ENCODE measurements around the gene CRHR1.

The CRHR1 gene

DNA sequence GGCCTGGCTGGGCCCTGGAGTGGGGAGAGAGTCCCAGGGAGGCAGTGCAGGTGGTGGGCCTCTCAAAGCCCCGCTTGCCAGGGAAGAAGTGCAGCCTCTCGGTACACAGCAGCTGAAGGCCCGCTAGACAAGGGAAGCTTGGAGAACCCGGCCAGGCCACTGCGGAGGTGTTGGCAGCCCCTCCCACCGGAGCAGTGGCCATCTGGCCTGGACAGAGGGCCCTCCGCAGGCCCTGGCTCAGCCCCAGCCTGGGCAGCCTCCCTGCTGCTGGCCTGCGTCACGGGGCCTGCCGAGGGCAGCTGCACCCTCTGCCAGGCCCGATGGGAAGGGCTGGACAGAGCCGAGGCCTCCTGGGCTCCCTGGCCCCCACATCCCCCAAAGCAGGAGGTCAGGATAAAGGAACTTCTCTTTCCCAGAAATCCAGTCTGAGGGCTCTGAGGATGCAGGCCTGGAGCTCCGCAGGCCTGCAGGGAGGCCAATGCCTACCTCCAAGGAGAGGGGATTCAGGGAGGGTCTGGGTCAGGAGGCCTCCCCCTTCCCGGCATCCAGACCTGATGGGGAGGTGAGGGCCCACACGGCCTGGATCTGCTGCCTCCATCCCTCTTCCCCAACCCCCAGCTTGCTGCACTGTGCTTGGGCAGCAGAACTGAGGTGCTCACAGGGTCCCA, 64.9 kb downstream of the CRHR1 start:
- no peak overlapping the region for H3K27ac ChIP-seq (ENCODE audit: insufficient read depth, low read depth, low read length, poor library complexity, severe bottlenecking)
- H3K4me1 ChIP-seq (ENCODE audit: control insufficient read depth, insufficient read depth, low read length), result no peaks in the 10 kb centered on the region
- peaks cover 5% of the 10 kb centered on the region for H3K27me3 ChIP-seq (ENCODE audit: control insufficient read depth, insufficient read depth, low read length, poor library complexity, severe bottlenecking)
- no peaks in the 10 kb centered on the region for H3K36me3 ChIP-seq (ENCODE audit: control insufficient read depth, insufficient read depth, low read length)
- H3K9me3 ChIP-seq (ENCODE audit: control insufficient read depth, low read length), result no peaks in the 10 kb centered on the region
- H3K4me3 ChIP-seq (ENCODE audit: insufficient read depth, low read depth, low read length), result no peak overlapping the region
- 86% methylated on average over 15 of the region's 15 CpGs for WGBS, 2 experiments

DNA sequence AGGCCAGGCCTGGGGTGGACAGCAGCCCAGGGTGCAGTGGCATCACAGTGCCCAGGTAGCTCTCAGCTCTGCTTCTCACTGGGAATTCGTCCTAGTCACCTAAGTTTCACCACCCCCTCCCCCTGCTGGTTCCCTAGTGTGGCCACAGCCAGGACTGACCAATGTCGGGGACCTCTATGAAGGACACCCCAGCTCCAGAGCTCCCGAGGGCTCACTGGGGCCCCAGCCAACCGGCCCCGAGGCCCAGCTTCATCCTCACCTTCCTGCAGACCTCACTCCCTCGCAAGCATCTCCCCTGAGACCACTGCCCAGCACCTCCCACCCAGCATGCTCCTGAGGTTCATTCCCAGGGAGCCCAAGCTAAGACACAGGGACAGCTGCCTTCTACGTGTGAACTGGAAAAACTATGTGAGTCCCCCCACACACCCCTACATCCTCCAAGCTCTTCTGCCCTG, 65.4 kb downstream of the CRHR1 start:
- peaks cover 5% of the 10 kb centered on the region for H3K27me3 ChIP-seq (ENCODE audit: control insufficient read depth, insufficient read depth, low read length, poor library complexity, severe bottlenecking)
- no peak overlapping the region for H3K4me3 ChIP-seq (ENCODE audit: insufficient read depth, low read depth, low read length)
- no peak overlapping the region for H3K27ac ChIP-seq (ENCODE audit: insufficient read depth, low read depth, low read length, poor library complexity, severe bottlenecking)
- 88% methylated on average over 7 of the region's 7 CpGs for WGBS, 2 experiments
- H3K9me3 ChIP-seq (ENCODE audit: control insufficient read depth, low read length), result no peaks in the 10 kb centered on the region
- H3K36me3 ChIP-seq (ENCODE audit: control insufficient read depth, insufficient read depth, low read length), result no peaks in the 10 kb centered on the region
- H3K4me1 ChIP-seq (ENCODE audit: control insufficient read depth, insufficient read depth, low read length), result no peaks in the 10 kb centered on the region

DNA sequence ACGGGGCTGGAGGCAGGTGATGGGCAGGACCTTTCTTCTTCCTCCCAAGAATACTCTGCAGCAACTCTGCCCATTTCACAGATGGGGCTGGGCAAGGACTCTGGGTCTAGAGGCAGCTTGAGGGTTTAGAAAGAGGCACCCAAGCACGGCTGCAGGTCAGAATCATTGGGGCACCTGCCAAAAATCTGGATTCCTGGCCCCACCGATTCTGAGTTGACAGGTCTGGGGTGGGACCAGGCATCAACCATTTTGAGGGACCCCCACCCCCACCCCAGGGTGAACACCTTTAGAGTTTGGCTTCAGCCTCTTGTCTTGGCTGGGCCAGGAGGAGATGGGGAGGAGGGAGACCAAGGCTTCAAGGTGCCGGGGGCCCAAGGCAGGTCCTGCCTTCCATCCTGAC, 65.9 kb downstream of the CRHR1 start:
- Histone ChIP-seq H3K4me3 (ENCODE audit: insufficient read depth, low read depth, low read length) (no peak overlapping the region), H3K27ac (ENCODE audit: insufficient read depth, low read depth, low read length, poor library complexity, severe bottlenecking) (no peak overlapping the region), H3K4me1 (ENCODE audit: control insufficient read depth, insufficient read depth, low read length) (no peaks in the 10 kb centered on the region), H3K36me3 (ENCODE audit: control insufficient read depth, insufficient read depth, low read length) (no peaks in the 10 kb centered on the region), H3K9me3 (ENCODE audit: control insufficient read depth, low read length) (no peaks in the 10 kb centered on the region), H3K27me3 (ENCODE audit: control insufficient read depth, insufficient read depth, low read length, poor library complexity, severe bottlenecking) (peaks cover 5% of the 10 kb centered on the region)
- 88 to 91% methylated on average over 4 of the region's 4 CpGs for WGBS, 2 experiments

DNA sequence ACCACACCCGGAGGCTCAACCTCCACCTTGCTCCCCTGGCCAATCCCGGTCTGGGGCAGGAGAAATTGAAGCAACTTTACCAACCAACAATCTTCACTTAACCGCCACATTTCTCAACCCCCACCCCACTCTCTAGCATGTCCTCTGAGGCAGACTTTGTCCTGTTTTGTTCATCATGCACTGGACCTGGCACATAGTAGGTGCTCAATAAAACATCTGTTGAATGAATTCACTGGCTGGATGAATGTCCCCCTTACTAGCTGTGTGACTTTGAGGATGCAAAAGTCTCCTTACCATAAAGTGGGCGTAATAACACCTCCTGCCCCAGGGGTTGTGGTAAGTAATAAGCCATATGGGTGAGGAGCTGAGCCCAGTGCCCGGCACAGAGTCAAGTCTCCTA, 66.3 kb downstream of the CRHR1 start:
- Histone ChIP-seq H3K36me3 (ENCODE audit: control insufficient read depth, insufficient read depth, low read length) (no peaks in the 10 kb centered on the region), H3K27ac (ENCODE audit: insufficient read depth, low read depth, low read length, poor library complexity, severe bottlenecking) (no peak overlapping the region), H3K4me3 (ENCODE audit: insufficient read depth, low read depth, low read length) (no peak overlapping the region), H3K4me1 (ENCODE audit: control insufficient read depth, insufficient read depth, low read length) (no peaks in the 10 kb centered on the region), H3K9me3 (ENCODE audit: control insufficient read depth, low read length) (no peaks in the 10 kb centered on the region), H3K27me3 (ENCODE audit: control insufficient read depth, insufficient read depth, low read length, poor library complexity, severe bottlenecking) (peaks cover 5% of the 10 kb centered on the region)
- 92 to 93% methylated on average over 5 of the region's 5 CpGs for WGBS, 2 experiments

DNA sequence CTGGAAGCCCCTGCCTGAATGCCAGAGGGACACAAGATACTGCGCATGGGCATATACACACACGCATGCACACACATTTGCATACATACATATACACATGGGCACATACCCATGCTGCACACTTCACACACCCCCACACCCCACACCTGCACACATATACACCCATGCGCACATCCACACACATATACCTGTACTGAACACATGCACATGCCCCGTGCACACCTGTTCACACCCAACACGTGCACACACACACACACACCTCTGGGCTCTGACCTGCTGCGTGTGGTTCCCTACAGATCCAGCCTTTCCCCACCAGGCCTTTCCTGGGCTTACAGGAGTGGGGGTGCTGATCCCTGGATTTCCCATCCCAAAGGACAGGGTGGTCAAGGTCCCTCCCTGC, 66.9 kb downstream of the CRHR1 start:
- Histone ChIP-seq H3K4me3 (ENCODE audit: insufficient read depth, low read depth, low read length) (no peak overlapping the region), H3K4me1 (ENCODE audit: control insufficient read depth, insufficient read depth, low read length) (no peaks in the 10 kb centered on the region), H3K27ac (ENCODE audit: insufficient read depth, low read depth, low read length, poor library complexity, severe bottlenecking) (no peak overlapping the region), H3K9me3 (ENCODE audit: control insufficient read depth, low read length) (no peaks in the 10 kb centered on the region), H3K27me3 (ENCODE audit: control insufficient read depth, insufficient read depth, low read length, poor library complexity, severe bottlenecking) (peaks cover 5% of the 10 kb centered on the region), H3K36me3 (ENCODE audit: control insufficient read depth, insufficient read depth, low read length) (no peaks in the 10 kb centered on the region)
- WGBS, 2 experiments, result 82 to 83% methylated on average over 6 of the region's 6 CpGs

DNA sequence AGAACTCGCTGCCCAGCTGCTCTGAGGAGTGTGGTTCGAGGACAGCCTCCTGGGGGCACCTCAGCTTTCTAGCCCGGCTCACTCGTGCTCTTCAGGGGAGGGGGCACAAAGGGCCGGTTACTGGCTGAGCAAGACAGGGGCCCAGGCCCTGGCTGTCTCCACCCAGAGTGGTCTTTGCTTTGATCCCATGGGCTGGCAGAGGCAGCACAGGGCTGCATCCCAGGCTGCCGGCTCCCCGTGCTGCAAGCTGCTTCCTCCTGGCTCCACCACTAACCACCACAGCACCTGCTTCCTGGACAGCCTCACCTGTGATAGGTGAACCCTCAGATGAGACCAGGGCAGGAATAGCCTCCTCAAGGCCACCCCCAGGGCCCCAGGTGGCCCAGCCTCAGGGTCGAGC, 67.3 kb downstream of the CRHR1 start:
- H3K9me3 ChIP-seq (ENCODE audit: control insufficient read depth, low read length), result no peaks in the 10 kb centered on the region
- H3K36me3 ChIP-seq (ENCODE audit: control insufficient read depth, insufficient read depth, low read length), result no peaks in the 10 kb centered on the region
- no peak overlapping the region for H3K4me3 ChIP-seq (ENCODE audit: insufficient read depth, low read depth, low read length)
- no peaks in the 10 kb centered on the region for H3K4me1 ChIP-seq (ENCODE audit: control insufficient read depth, insufficient read depth, low read length)
- H3K27ac ChIP-seq (ENCODE audit: insufficient read depth, low read depth, low read length, poor library complexity, severe bottlenecking), result no peak overlapping the region
- H3K27me3 ChIP-seq (ENCODE audit: control insufficient read depth, insufficient read depth, low read length, poor library complexity, severe bottlenecking), result peaks cover 5% of the 10 kb centered on the region
- WGBS, 2 experiments, result 61 to 67% methylated on average over 8 of the region's 8 CpGs

DNA sequence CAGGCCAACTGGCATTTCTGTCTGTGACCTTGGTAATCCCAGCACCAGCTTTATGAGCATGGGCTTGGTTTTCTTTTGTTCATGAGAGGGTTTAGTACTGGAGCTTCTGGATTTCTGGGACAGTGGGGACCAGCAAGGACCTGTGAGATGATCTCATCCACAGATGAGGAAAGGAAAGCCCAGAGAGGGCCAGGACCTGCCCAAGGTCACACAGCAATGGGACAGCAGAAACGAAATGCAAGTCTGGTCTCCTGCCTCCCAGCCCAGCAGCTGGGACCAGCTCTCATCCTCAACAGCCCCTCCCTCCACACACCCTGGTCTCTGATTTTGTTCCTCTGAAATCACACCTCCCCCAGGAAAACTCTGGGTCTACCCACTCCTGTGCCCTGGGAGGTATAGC, 67.8 kb downstream of the CRHR1 start:
- WGBS, 2 experiments, result 90 to 100% methylated on average over 1 of the region's 1 CpG

DNA sequence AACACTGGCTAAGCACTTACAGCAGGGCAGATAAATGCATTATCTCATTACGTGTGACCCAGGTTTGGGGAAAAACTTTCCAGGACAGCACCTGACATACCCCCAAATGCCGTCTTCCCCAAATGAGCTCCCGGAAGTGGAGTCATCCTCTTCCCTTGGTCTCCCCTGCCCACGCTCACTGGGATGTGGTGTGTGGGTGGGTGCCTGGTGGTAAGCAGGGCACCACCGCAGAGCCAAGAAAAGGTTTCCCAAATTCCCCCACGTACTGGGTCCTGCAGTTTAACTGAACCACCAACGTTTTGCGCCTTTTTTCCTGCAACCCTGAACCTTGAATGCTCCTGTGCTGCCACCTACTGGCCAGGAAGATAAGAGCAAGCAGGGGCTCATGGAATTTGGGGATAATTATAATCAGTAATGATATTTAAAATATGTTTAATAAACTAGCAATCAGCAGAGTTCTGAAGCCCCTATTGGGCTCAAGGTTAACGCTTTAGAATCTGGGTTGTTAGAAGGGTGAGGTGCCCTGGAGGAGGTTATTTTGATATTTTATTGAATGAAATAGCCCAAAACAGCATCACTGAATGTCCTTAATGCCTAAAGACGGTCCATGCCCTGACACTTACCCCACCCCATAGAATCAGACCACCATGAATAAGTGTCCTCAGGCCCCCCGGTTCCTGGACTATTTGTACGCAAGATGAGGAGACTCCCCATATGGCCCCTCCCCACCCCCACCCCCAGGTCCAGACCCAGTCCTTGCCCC, 68.6 kb downstream of the CRHR1 start:
- Histone ChIP-seq H3K27me3 (ENCODE audit: control insufficient read depth, insufficient read depth, low read length, poor library complexity, severe bottlenecking) (peaks cover 5% of the 10 kb centered on the region), H3K4me3 (ENCODE audit: insufficient read depth, low read depth, low read length) (no peak overlapping the region), H3K4me1 (ENCODE audit: control insufficient read depth, insufficient read depth, low read length) (no peaks in the 10 kb centered on the region), H3K9me3 (ENCODE audit: control insufficient read depth, low read length) (no peaks in the 10 kb centered on the region), H3K27ac (ENCODE audit: insufficient read depth, low read depth, low read length, poor library complexity, severe bottlenecking) (no peak overlapping the region), H3K36me3 (ENCODE audit: control insufficient read depth, insufficient read depth, low read length) (no peaks in the 10 kb centered on the region)
- WGBS, 2 experiments, result 34 to 39% methylated on average over 12 of the region's 12 CpGs

More for the DNA sequence above, 67.8 kb downstream of the CRHR1 start:
- no peak overlapping the region for H3K27ac ChIP-seq (ENCODE audit: insufficient read depth, low read depth, low read length, poor library complexity, severe bottlenecking)
- H3K27me3 ChIP-seq (ENCODE audit: control insufficient read depth, insufficient read depth, low read length, poor library complexity, severe bottlenecking), result peaks cover 5% of the 10 kb centered on the region
- no peaks in the 10 kb centered on the region for H3K4me1 ChIP-seq (ENCODE audit: control insufficient read depth, insufficient read depth, low read length)
- no peak overlapping the region for H3K4me3 ChIP-seq (ENCODE audit: insufficient read depth, low read depth, low read length)
- H3K36me3 ChIP-seq (ENCODE audit: control insufficient read depth, insufficient read depth, low read length), result no peaks in the 10 kb centered on the region
- H3K9me3 ChIP-seq (ENCODE audit: control insufficient read depth, low read length), result no peaks in the 10 kb centered on the region

DNA sequence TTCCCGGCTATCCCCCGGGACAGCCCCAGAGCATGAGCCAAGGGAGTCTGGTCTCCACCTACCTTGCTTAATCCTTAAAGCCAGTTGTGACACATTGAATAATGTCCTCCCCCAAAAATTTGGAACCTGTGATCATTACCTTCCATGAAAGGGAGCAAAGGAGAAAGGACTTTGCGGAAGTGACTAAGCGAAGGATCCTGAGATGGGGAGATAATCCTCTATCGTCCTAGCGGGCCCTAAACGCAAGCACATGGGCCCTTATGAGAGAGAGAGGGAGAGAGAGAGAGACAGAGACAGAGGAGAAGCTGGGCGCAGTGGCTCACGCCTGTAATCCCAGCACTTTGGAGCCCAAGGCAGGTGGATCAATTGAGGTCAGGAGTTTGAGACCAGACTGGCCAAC, 70.1 kb downstream of the CRHR1 start:
- H3K9me3 ChIP-seq (ENCODE audit: control insufficient read depth, low read length), result no peaks in the 10 kb centered on the region
- no peaks in the 10 kb centered on the region for H3K36me3 ChIP-seq (ENCODE audit: control insufficient read depth, insufficient read depth, low read length)
- 87 to 88% methylated on average over 9 of the region's 9 CpGs for WGBS, 2 experiments
- H3K27ac ChIP-seq (ENCODE audit: insufficient read depth, low read depth, low read length, poor library complexity, severe bottlenecking), result no peak overlapping the region
- no peaks in the 10 kb centered on the region for H3K4me1 ChIP-seq (ENCODE audit: control insufficient read depth, insufficient read depth, low read length)
- no peak overlapping the region for H3K4me3 ChIP-seq (ENCODE audit: insufficient read depth, low read depth, low read length)
- H3K27me3 ChIP-seq (ENCODE audit: control insufficient read depth, insufficient read depth, low read length, poor library complexity, severe bottlenecking), result peaks cover 5% of the 10 kb centered on the region

DNA sequence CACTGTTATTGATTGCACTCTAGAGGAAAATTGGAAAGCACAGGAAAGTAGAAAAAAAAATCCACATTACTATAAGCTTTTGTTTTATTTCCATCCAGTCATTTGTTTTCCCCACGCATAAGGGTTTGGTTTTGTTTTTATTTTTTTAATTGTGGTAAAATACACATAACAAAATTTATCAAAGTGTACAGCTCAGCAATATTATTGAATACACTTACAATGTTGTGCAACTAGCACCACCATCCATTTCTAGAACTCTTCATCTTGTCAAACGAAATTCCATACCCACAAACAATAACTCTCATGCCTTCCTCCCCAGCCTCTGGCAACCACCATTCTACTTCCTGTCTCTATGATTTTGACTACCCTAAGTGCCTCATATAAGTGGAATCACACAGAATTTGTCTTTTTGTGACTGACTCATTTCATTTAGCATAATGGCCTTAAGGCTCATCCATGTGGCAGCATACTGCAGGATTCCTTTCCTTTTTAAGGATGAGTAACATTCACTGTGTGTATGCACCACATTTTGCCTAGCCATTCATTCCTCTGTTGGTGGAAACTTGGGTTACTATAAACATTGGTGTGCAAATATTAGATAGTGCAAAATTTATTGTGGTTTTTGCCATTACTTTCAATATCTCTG, 71.7 kb downstream of the CRHR1 start:
- Histone ChIP-seq H3K4me3 (ENCODE audit: insufficient read depth, low read depth, low read length) (no peak overlapping the region), H3K27ac (ENCODE audit: insufficient read depth, low read depth, low read length, poor library complexity, severe bottlenecking) (no peak overlapping the region), H3K4me1 (ENCODE audit: control insufficient read depth, insufficient read depth, low read length) (no peaks in the 10 kb centered on the region), H3K36me3 (ENCODE audit: control insufficient read depth, insufficient read depth, low read length) (no peaks in the 10 kb centered on the region), H3K9me3 (ENCODE audit: control insufficient read depth, low read length) (no peaks in the 10 kb centered on the region), H3K27me3 (ENCODE audit: control insufficient read depth, insufficient read depth, low read length, poor library complexity, severe bottlenecking) (peaks cover 5% of the 10 kb centered on the region)
- 73 to 83% methylated on average over 1 of the region's 2 CpGs for WGBS, 2 experiments

Data from ectodermal cell (in vitro differentiated cells).